ENCODE measurements around the gene BTBD2.

The BTBD2 gene

GRCh38 chr19:1985588-1986356 lies 29.7 kb downstream of the BTBD2 start:
- DNase-seq (ENCODE audit: low read depth) = no peak

GRCh38 chr19:1984357-1984756 lies 31.2 kb downstream of the BTBD2 start:
- no peak for DNase-seq (ENCODE audit: low read depth)

GRCh38 chr19:1981253-1981652 lies 34.3 kb downstream of the BTBD2 start:
- no peak for DNase-seq (ENCODE audit: low read depth)

GRCh38 chr19:1980809-1981181 lies 34.7 kb downstream of the BTBD2 start:
- no peak for DNase-seq (ENCODE audit: low read depth)

- no peak for DNase-seq (ENCODE audit: low read depth)
These were observed 35.3 kb downstream of the BTBD2 start for GRCh38 chr19:1980091-1980808.

- DNase-seq (ENCODE audit: low read depth) = no peak
These were observed 35.9 kb downstream of the BTBD2 start for GRCh38 chr19:1979642-1980041.

- no peak for DNase-seq (ENCODE audit: low read depth)
These were observed 36.5 kb downstream of the BTBD2 start for GRCh38 chr19:1979017-1979416.

GRCh38 chr19:1978346-1978894 lies 37.1 kb downstream of the BTBD2 start:
- no peak for DNase-seq (ENCODE audit: low read depth)

- DNase-seq (ENCODE audit: low read depth) = no peak
These were observed 38.4 kb downstream of the BTBD2 start for GRCh38 chr19:1977120-1977519.

GRCh38 chr19:1975162-1975480 lies 40.4 kb downstream of the BTBD2 start:
- DNase-seq (ENCODE audit: low read depth) = no peak

GRCh38 chr19:1974381-1975161 lies 40.9 kb downstream of the BTBD2 start:
- DNase-seq (ENCODE audit: low read depth) = no peak

GRCh38 chr19:1970806-1971502 lies 44.6 kb downstream of the BTBD2 start:
- DNase-seq (ENCODE audit: low read depth) = no peak

- no peak for DNase-seq (ENCODE audit: low read depth)
These were observed 45.3 kb downstream of the BTBD2 start for GRCh38 chr19:1970003-1970805.

- DNase-seq (ENCODE audit: low read depth) = no peak
These were observed 46.1 kb downstream of the BTBD2 start for GRCh38 chr19:1969176-1970002.

- no peak for DNase-seq (ENCODE audit: low read depth)
These were observed 47.0 kb downstream of the BTBD2 start for GRCh38 chr19:1968279-1969175.

GRCh38 chr19:1967087-1967608 lies 48.4 kb downstream of the BTBD2 start:
- DNase-seq (ENCODE audit: low read depth) = no peak

GRCh38 chr19:1962674-1963073 lies 52.8 kb downstream of the BTBD2 start:
- DNase-seq (ENCODE audit: low read depth) = no peak

- no peak for DNase-seq (ENCODE audit: low read depth)
These were observed 54.3 kb downstream of the BTBD2 start for GRCh38 chr19:1961000-1961883.
